HCT116 (cell line): ENCODE data around the gene CSTPP1. TPM values are rescaled to one million over a fixed set of nuclear protein-coding genes. Genes with fewer than 3 reads are reported as not detected.

Experiments used
- ATAC-seq: fragments of 200-7000 bp; cut with Tn5 transposase; 2 replicates; pipeline ENCODE4 v1.9.1; 2020; ENCODE audit warnings: mild to moderate bottlenecking, moderate library complexity
- BruUV-seq: library from RNA; stranded (reverse); fragments of 400-500 nt; replicated peaks from 2 replicates; lab custom pipeline; 2021; lab: Mats Ljungman, UMichigan
- CTCF ChIA-PET: fragments of 300-600 bp; sonication (Branson Sonifier 250); formaldehyde crosslinking; loops from one replicate; lab custom pipeline; 2021; ENCODE audit warnings: antibody characterized with exemption; lab: Charles Lee
- POLR2A ChIA-PET: fragments of 300-600, 350-600 bp; sonication (Branson Sonifier 250); formaldehyde crosslinking; loops from one replicate; lab custom pipeline; 2021; ENCODE audit warnings: antibody characterized with exemption; lab: Charles Lee
- RAD21 ChIA-PET, 2 experiments: fragments of 300-600 bp; sonication (Branson Sonifier 250); formaldehyde crosslinking; loops; one replicate each; lab custom pipeline; 2023; ENCODE audit warnings: low total read pairs in 2 of 2; ENCODE audit not compliant: uncharacterized antibody in 2 of 2, unreplicated experiment in 2 of 2, low non-redundant PET in 1 of 2; lab: Charles Lee
- DNase-seq: peaks from one replicate; pipeline ENCODE4 v3.0.0-alpha.2; 2010; ENCODE audit warnings: low read depth, low spot score
- H2AFZ ChIP-seq: fragments of 200-600 bp; shearing (Covaris generic), sonication (generic); 2 replicates; pipeline ENCODE4 v1.6.1; 2017; ENCODE audit warnings: low read depth, mixed run types, mixed read lengths, antibody characterized with exemption, low read length; ENCODE audit not compliant: poor library complexity, severe bottlenecking
- H3K27ac ChIP-seq: 2 replicates; pipeline ENCODE4 v1.5.1; 2012; ENCODE audit warnings: low read depth, low read length
- H3K27me3 ChIP-seq: fragments of 200-600 bp; sonication (generic); 2 replicates; pipeline ENCODE4 v1.6.1; 2016; ENCODE audit warnings: mixed run types, low read length, mixed read lengths; ENCODE audit not compliant: insufficient read depth
- H3K36me3 ChIP-seq, 2 experiments: fragments of 200-500 bp in 1 of 2; fragments of 200-600 bp in 1 of 2; sonication (Bioruptor generic) in 1 of 2; sonication (generic) in 1 of 2; 2 replicates each; pipeline versions ENCODE4 v1.5.1 to v1.6.1; 2014 to 2016; ENCODE audit warnings: low read length in 2 of 2, inconsistent platforms in 1 of 2, mixed read lengths in 1 of 2, mixed run types in 1 of 2; ENCODE audit not compliant: insufficient read depth in 2 of 2, control insufficient read depth in 1 of 2
- H3K4me1 ChIP-seq, 2 experiments: fragments of 200-600 bp in 1 of 2; sonication (generic) in 1 of 2; 2 replicates each; pipeline versions ENCODE4 v1.5.1 to v1.6.1; 2012 to 2017; ENCODE audit warnings: low read length in 2 of 2, inconsistent platforms in 1 of 2, mild to moderate bottlenecking in 1 of 2, mixed read lengths in 1 of 2, mixed run types in 1 of 2, moderate library complexity in 1 of 2; ENCODE audit not compliant: insufficient read depth in 2 of 2, control insufficient read depth in 1 of 2
- H3K4me2 ChIP-seq: fragments of 200-600 bp; sonication (generic); 2 replicates; pipeline ENCODE4 v1.6.1; 2017; ENCODE audit warnings: mixed run types, low read length, mixed read lengths
- H3K4me3 ChIP-seq, 2 experiments: fragments of 200-600 bp in 1 of 2; sonication (generic) in 1 of 2; replicated peaks in 1 of 2; 2 replicates each; pipeline ENCODE4 v1.5.1; 2011 to 2016; ENCODE audit warnings: low read length in 2 of 2, control low read depth in 1 of 2, low read depth in 1 of 2, mild to moderate bottlenecking in 1 of 2, mixed read lengths in 1 of 2, mixed run types in 1 of 2
- H3K79me2 ChIP-seq: fragments of 200-600 bp; sonication (generic); 2 replicates; pipeline ENCODE4 v1.6.1; 2017; ENCODE audit warnings: mild to moderate bottlenecking, mixed run types, low read length, moderate library complexity, mixed read lengths; ENCODE audit not compliant: insufficient read depth
- H3K9ac ChIP-seq: fragments of 200-600 bp; sonication (generic); 2 replicates; pipeline ENCODE4 v1.6.1; 2016; ENCODE audit warnings: low read length, mixed read lengths
- H3K9me2 ChIP-seq: fragments of 200-600 bp; sonication (generic), shearing (Covaris generic); 2 replicates; pipeline ENCODE4 v1.6.1; 2017; ENCODE audit warnings: mixed run types, mild to moderate bottlenecking, moderate library complexity; ENCODE audit not compliant: insufficient read depth
- H3K9me3 ChIP-seq, 2 experiments: fragments of 200-500 bp in 1 of 2; fragments of 200-600 bp in 1 of 2; sonication (Bioruptor generic) in 1 of 2; sonication (generic) in 1 of 2; 2 replicates each; pipeline ENCODE4 v1.6.1; 2014 to 2017; ENCODE audit warnings: low read length in 2 of 2, mixed read lengths in 2 of 2, inconsistent platforms in 1 of 2, low read depth in 1 of 2, mild to moderate bottlenecking in 1 of 2, mixed run types in 1 of 2, moderate library complexity in 1 of 2; ENCODE audit not compliant: control insufficient read depth in 1 of 2, insufficient read depth in 1 of 2
- H4K20me1 ChIP-seq: fragments of 200-600 bp; sonication (generic), shearing (Covaris generic); 2 replicates; pipeline ENCODE4 v1.6.1; 2017; ENCODE audit warnings: mixed run types, mild to moderate bottlenecking, moderate library complexity; ENCODE audit not compliant: insufficient read depth
- CEBPB ChIP-seq: IDR thresholded peaks from 2 replicates; pipeline ENCODE4 v1.6.1; 2012; ENCODE audit warnings: low read depth
- EZH2 ChIP-seq: fragments of 200-600 bp; sonication (generic); IDR thresholded peaks from 2 replicates; pipeline ENCODE4 v1.6.1; 2017; ENCODE audit warnings: antibody characterized with exemption, mixed run types
- EZH2phosphoT487 ChIP-seq: fragments of 200-600 bp; IDR thresholded peaks from 2 replicates; pipeline ENCODE4 v1.6.1; 2018; ENCODE audit warnings: antibody characterized with exemption, borderline replicate concordance
- JUND ChIP-seq: IDR thresholded peaks from 2 replicates; pipeline ENCODE4 v1.6.1; 2012
- MAX ChIP-seq: IDR thresholded peaks from 2 replicates; pipeline ENCODE4 v1.6.1; 2012
- POLR2A ChIP-seq: IDR thresholded peaks from 2 replicates; pipeline ENCODE4 v1.7.0; 2011; ENCODE audit warnings: borderline replicate concordance; ENCODE audit not compliant: insufficient read depth, insufficient read length; ENCODE audit errors: extremely low read depth
- POLR2AphosphoS5 ChIP-seq: IDR thresholded peaks from 2 replicates; pipeline ENCODE4 v1.6.1; 2011; ENCODE audit warnings: mild to moderate bottlenecking, low read depth, low read length, moderate library complexity
- RAD21 ChIP-seq: IDR thresholded peaks from 2 replicates; pipeline ENCODE4 v1.6.1; 2012; ENCODE audit warnings: low read depth, mild to moderate bottlenecking
- REST ChIP-seq: IDR thresholded peaks from 2 replicates; pipeline ENCODE4 v1.6.1; 2012; ENCODE audit warnings: low read depth
- SRF ChIP-seq: IDR thresholded peaks from 2 replicates; pipeline ENCODE4 v1.6.1; 2012; ENCODE audit warnings: low read depth
- TCF7L2 ChIP-seq: IDR thresholded peaks from 2 replicates; pipeline ENCODE4 v1.7.0; 2011; ENCODE audit warnings: borderline replicate concordance, inconsistent platforms; ENCODE audit not compliant: insufficient read depth, insufficient read length; ENCODE audit errors: extremely low read depth
- YY1 ChIP-seq: IDR thresholded peaks from 2 replicates; pipeline ENCODE4 v1.6.1; 2011; ENCODE audit warnings: low read length, low read depth, moderate library complexity, mild to moderate bottlenecking; ENCODE audit not compliant: insufficient replicate concordance; ENCODE audit errors: extremely low read depth
- intact Hi-C: fragments of 100-400 bp; cut with micrococcal nuclease; formaldehyde crosslinking; loops from 2 replicates; pipeline ENCODE4 v1.10.0; 2022
- total RNA-seq: library from RNA; stranded (reverse); gene quantifications from one replicate; pipeline ENCODE4 v1.2.1, GENCODE V29; 2021; ENCODE audit not compliant: unreplicated experiment

CSTPP1 gene
- total RNA-seq, 1 experiment from 2014 or later: 24.7 TPM

DNA sequence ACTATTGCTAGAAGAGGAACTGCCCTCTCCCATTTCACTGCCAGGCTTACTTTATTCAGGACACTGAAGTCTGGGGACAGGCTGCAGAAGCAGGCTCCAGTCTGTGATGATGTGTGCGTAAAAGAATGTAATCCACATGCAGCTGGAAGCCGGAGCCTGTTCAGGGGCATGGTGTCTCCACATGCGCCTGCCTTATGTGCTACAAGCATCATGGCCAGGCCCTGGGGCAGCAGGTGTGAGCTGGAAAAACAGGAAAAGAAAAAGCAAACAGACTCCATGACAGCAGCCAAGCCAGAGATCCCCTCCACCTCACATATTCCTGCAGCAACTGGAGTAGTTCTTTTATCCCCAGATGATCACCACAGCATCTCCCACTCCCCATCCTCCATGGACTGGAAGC is 206.8 kb downstream of the CSTPP1 start:
- no peak overlapping the region for H3K4me3 ChIP-seq
- no peaks in the 10 kb centered on the region for H3K36me3 ChIP-seq
- no peak overlapping the region for H3K27ac ChIP-seq
- H3K4me1 ChIP-seq: no peaks in the 10 kb centered on the region
- no peak for TF ChIP-seq EZH2
- no peak for TF ChIP-seq REST
- TF ChIP-seq RAD21: no peak
- no peak for TF ChIP-seq TCF7L2
- no peak for TF ChIP-seq MAX
- TF ChIP-seq SRF: no peak
- no peak for TF ChIP-seq JUND
- TF ChIP-seq POLR2A: no peak
- no peak for TF ChIP-seq EZH2phosphoT487
- TF ChIP-seq YY1: no peak
- TF ChIP-seq CEBPB: no peak
- TF ChIP-seq POLR2AphosphoS5: no peak
- TF ChIP-seq, all 23 proteins: peak for 0
- Histone ChIP-seq H3K79me2 (no peaks in the 10 kb centered on the region), H3K4me2 (no peak overlapping the region), H2AFZ (no peak overlapping the region), H4K20me1 (no peaks in the 10 kb centered on the region), H3K27me3 (no peaks in the 10 kb centered on the region), H3K9ac (no peak overlapping the region), H3K9me3 (no peaks in the 10 kb centered on the region), H3K9me2 (no peaks in the 10 kb centered on the region)
- intact Hi-C loops: no loop called here
- POLR2A ChIA-PET: no interaction called here
- CTCF ChIA-PET: interaction anchor here (1.1 kb wide), 1 partner anchor 10 kb away, joined by 3 read pairs; no protein-coding TSS in a partner anchor
- BruUV-seq: no TSS peak
- RAD21 ChIA-PET: no interaction called here
- ATAC-seq: no peak
- no peak for DNase-seq
